RWPE1 (cell line): Measurements from ENCODE around the gene GART.

Experiments
- CTCF ChIA-PET: fragments of 350-600 bp; sonication (Branson Sonifier 250); formaldehyde crosslinking; extraction: SDS; loops from one replicate; lab custom pipeline; 2021; lab: Yijun Ruan, JAX
- POLR2A ChIA-PET: fragments of 400-600 bp; formaldehyde crosslinking; extraction: SDS; loops from one replicate; lab custom pipeline; 2020; ENCODE audit warnings: antibody characterized with exemption; ENCODE audit not compliant: low non-redundant PET; lab: Yijun Ruan, JAX
- DNase-seq: peaks from one replicate; pipeline ENCODE4 v3.0.0; 2012; ENCODE audit warnings: low spot score
- H3K27ac ChIP-seq: fragments of 450-650 bp; 2 replicates; pipeline ENCODE4 v1.5.1; 2017
- TF ChIP-seq, protein P1 (sequence below): fragments of 450-650 bp; conservative IDR thresholded peaks from 2 replicates; pipeline ENCODE4 v1.5.1; 2017; ENCODE audit warnings: low read depth, mild to moderate bottlenecking

GART gene

DNA sequence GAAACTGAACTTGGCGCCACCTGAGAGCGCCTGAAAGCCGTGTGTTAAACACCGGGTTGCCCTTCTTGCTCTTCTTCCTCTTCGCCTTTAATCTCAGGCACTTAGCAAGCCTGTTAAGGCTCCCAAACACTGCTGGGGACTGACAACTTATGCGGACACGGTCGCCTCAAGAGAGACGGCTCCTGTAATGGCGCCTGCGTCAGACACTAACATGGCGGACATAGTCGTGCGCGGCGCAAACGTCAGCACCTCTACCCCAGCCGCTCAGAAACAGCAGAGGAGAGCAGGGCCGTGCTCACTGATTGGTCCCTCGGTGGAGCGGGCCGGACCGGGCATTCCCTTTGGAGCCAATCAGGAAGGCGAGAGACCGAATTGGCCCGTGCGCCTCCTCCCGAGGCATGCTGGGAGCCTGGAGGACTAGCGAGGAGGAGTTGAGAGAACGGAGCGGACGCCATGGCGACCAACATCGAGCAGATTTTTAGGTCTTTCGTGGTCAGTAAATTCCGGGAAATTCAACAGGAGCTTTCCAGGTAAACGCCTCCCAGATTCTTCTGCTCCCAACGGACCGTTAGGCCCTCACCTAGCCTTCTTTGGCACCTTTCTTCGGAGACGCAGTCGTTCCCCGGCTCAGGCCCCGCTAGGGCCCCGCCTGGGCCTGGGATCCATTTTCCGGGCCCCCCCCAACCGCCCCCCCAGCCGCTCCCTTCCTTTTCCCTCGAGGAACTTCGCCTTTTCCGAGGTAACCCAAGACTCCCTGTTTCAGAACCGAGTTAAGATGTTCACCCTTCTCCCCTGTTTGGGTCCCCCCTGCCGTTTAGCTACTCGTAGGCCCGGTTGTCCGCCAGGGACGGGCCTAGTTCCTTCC is 955 bp upstream of the GART start, which contains the start of gene SON:
TSS of gene SON (plus strand) at position 399 of the 865 bp plus-strand sequence. CDS start at position 454, 55 bp downstream.
- peak within 1 kb of the TSS; percentile 98 for H3K27ac ChIP-seq
- TF ChIP-seq, protein P1, sequence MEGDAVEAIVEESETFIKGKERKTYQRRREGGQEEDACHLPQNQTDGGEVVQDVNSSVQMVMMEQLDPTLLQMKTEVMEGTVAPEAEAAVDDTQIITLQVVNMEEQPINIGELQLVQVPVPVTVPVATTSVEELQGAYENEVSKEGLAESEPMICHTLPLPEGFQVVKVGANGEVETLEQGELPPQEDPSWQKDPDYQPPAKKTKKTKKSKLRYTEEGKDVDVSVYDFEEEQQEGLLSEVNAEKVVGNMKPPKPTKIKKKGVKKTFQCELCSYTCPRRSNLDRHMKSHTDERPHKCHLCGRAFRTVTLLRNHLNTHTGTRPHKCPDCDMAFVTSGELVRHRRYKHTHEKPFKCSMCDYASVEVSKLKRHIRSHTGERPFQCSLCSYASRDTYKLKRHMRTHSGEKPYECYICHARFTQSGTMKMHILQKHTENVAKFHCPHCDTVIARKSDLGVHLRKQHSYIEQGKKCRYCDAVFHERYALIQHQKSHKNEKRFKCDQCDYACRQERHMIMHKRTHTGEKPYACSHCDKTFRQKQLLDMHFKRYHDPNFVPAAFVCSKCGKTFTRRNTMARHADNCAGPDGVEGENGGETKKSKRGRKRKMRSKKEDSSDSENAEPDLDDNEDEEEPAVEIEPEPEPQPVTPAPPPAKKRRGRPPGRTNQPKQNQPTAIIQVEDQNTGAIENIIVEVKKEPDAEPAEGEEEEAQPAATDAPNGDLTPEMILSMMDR: no peak
- CTCF ChIA-PET: interaction anchor here (0.7 kb wide), 1 partner anchor 293 kb away, joined by 3 read pairs; no protein-coding TSS in a partner anchor
- POLR2A ChIA-PET: interaction anchor here (0.6 to 0.7 kb wide), 2 partner anchors 31 to 46 kb away, joined by 3 to 5 read pairs; partner anchors contain the start of gene DONSON
- peak; percentile 97 for DNase-seq

DNA sequence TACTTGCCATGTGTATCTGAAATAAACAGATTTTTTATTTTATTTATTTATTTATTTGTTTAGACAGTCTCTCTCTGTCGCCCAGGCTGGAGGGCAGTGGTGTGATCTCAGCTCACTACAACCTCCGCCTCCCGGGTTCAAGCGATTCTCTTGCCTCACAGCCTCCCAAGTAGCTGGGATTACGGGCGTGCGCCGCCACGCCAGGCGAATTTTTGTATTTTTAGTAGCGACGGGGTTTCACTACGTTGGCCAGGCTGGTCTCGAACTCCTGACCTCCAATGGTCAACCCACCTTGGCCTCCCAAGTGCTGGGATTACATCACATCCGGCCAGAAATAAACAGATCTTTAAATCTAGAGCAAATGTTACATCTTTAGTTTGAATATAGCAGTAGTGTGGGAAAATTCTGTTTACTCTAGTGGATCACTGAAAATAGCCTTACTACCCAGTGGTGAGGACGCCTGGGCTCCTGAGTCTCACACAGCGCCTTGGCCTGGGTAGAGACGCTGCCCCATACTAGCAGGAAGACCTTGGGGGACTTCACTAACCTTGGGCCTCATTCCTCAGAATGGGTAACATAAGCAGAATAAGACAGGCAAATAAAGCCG is 709 bp downstream of the GART start:
- ChIA-PET POLR2A (interaction anchor here (0.7 kb wide), 1 partner anchor 275 kb away, joined by 3 read pairs; the partner anchor contains the start of gene IL10RB), CTCF (no interaction called here)
- no peak for DNase-seq
- H3K27ac ChIP-seq: peak overlapping the region; percentile 98
- TF ChIP-seq, protein P1: no peak

DNA sequence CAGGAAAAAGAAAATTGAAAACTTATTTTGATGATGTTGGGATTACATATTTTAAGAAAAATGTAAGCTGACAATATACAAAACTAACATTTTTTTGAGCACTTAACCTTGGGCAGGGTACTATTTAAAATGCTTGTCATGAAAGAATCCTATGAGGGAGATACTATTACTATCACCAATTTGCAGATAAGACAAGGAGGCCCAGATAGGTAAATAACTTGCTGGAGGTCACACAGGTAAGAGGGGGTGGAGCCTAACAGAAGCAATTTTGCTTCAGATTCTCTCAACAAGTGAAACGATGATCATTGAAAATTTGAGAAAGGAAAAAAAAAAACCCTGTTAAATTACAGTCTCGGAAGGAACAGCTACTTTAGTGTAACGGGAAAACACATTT is 1.2 kb downstream of the GART start:
- CTCF ChIA-PET: no interaction called here

DNA sequence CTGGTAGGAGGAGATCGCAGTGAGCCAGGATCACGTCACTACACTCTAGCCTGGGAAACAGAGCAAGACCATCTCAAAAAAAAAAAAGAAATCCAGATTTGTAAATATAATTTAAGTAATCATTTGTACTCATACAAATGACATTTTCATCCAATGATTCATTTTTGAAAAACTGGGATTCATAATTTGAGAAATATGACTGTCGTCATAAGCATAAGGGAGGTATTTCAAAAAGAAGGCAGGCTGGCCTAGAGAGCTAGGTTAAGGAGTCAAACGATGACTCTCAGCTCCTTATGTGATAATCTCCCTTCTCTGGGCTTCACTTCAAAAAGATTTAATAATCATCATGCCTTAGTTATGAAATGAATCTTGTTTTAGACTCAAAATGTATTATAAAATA is 2.3 kb downstream of the GART start:
- CTCF ChIA-PET: no interaction called here
- TF ChIP-seq, protein P1: no peak
- POLR2A ChIA-PET: no interaction called here
- DNase-seq: no peak
- H3K27ac ChIP-seq: no peak overlapping the region

More for the DNA sequence above, 1.2 kb downstream of the GART start:
- H3K27ac ChIP-seq: peak overlapping the region; percentile 98
- POLR2A ChIA-PET: interaction anchor here (0.7 kb wide), 1 partner anchor 275 kb away, joined by 3 read pairs; the partner anchor contains the start of gene IL10RB
- TF ChIP-seq, protein P1: no peak
- DNase-seq: no peak

DNA sequence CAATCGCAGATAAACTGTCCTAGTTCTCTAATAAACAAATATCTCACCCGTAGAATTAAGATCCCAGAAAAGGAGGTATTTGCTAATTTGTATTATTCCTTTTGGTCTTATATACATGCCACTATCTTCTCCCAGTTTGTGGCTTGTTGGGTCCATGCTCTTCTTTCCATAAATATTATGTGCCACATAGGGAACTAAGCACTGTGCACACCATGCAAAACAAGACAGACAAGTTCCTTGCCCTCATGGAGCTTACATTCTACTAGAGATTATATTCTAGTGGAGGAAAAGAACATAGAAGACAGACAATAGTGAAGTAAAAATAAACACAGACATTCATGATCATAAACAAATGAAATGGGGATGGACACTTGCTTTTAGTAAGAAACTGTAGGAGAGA is 4.7 kb downstream of the GART start:
- no peak for DNase-seq
- TF ChIP-seq, protein P1: no peak
- ChIA-PET CTCF (interaction anchor here (0.5 kb wide), 1 partner anchor 1401 kb away, joined by 3 read pairs; no protein-coding TSS in a partner anchor), POLR2A (no interaction called here)
- H3K27ac ChIP-seq: no peak overlapping the region

DNA sequence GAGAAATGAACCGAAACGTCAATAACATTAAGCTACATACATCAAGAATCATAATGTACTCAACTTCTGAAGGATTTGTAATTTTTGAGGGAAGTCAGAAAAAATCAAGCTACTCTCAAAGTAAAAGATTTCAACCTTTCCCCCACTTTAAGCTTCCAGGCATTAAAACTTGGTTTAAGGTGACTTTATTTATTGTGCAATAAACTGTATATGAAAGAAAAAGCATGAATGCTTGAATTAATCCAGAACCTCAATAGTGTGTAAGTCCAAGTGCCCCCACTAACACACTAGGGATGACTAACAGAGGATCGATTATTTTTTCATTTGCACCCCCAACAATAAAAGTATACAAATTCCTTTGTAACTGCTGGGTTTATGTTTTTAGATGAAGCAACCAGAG is 10.9 kb downstream of the GART start:
- CTCF ChIA-PET: interaction anchor here (0.6 to 0.7 kb wide), 2 partner anchors 10 to 69 kb away, joined by 3 to 5 read pairs; no protein-coding TSS in a partner anchor
- DNase-seq: no peak
- TF ChIP-seq, protein P1: no peak
- H3K27ac ChIP-seq: no peak overlapping the region
- POLR2A ChIA-PET: no interaction called here
